IgD-negative memory B cell (primary cell): ENCODE data around the gene IRGQ. TPM values are rescaled to one million over a fixed set of nuclear protein-coding genes. Genes with fewer than 3 reads are reported as not detected.
"Not testable (repeated sequence)": the region's sequence is repeated elsewhere in the genome, so short reads cannot be mapped to it uniquely, and the experiment has no call there.

ENCODE experiments used
- H3K27ac Mint-ChIP-seq, 3 donors: one replicate each; pipeline ENCODE4 v1.8.0; 2020 to 2022; ENCODE audit warnings: mild to moderate bottlenecking in 3 of 3, mixed read lengths in 3 of 3, moderate library complexity in 1 of 3
- H3K27me3 Mint-ChIP-seq: one replicate; pipeline ENCODE4 v1.8.0; 2021; ENCODE audit warnings: mixed read lengths
- H3K36me3 Mint-ChIP-seq: one replicate; pipeline ENCODE4 v1.8.0; 2020; ENCODE audit warnings: mild to moderate bottlenecking, mixed read lengths
- H3K4me1 Mint-ChIP-seq, 3 donors: one replicate each; pipeline ENCODE4 v1.8.0; 2020 to 2022; ENCODE audit warnings: mixed read lengths in 3 of 3, mild to moderate bottlenecking in 1 of 3
- H3K4me3 Mint-ChIP-seq, 4 donors: one replicate each; pipeline ENCODE4 v1.8.0; 2020 to 2022; ENCODE audit warnings: mild to moderate bottlenecking in 4 of 4, mixed read lengths in 4 of 4, moderate library complexity in 3 of 4
- H3K9me3 Mint-ChIP-seq, 3 donors: one replicate each; pipeline ENCODE4 v1.8.0; 2020 to 2021; ENCODE audit warnings: mixed read lengths in 3 of 3, mild to moderate bottlenecking in 1 of 3
- polyA plus RNA-seq: library from polyadenylated mRNA; unstranded; fragments of 300-500 nt; fragmentation: Illumina TruSeq; gene quantifications from one replicate; pipeline ENCODE4 v1.2.3, GENCODE V29; 2021

IRGQ gene
- polyA plus RNA-seq, 1 donor from 2014 or later, result 1.0 TPM

DNA sequence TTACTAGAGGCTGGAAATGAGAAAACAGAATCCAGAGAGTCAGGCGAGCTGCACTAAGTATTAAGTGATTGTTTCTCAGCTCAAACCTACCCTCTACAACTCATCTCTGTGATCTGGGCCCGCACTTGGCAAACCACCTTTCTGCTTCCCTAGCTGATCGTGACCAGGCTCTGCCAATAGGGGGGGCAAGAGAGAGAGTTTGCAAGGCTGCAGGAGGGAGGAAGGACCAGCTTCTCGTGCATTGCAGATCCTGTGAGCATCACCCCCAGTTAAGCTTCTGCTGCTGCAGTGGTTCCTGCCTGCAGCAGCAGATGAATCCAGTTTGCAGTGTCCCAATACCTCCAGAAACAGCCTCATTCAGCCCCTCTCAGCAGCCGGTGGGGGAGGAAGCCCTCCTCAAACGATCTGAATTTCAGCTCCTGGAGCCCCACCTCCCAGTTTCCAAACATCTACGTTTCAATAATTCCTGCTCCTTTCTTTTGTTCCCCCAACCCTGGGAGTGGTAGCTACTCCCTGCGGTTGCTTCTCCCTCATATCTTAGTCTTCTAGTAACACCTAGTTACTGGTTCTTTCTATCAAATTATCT, 40.7 kb downstream of the IRGQ start:
- Mint-ChIP-seq H3K4me1 (peaks cover 6 to 13% (median 10%) of the 10 kb centered on the region in 3 donors), H3K4me3 (no peak overlapping the region), H3K9me3 (no peaks in the 10 kb centered on the region), H3K27ac (peak overlapping the region in 1 of 3 donors; percentile 59), H3K27me3 (no peaks in the 10 kb centered on the region), H3K36me3 (peaks cover 6% of the 10 kb centered on the region)

GRCh38 chr19:43554317-43554895, 41.5 kb downstream of the IRGQ start:
- H3K9me3 Mint-ChIP-seq, result no peaks in the 10 kb centered on the region
- peaks cover 6 to 13% (median 8%) of the 10 kb centered on the region in 3 donors for H3K4me1 Mint-ChIP-seq
- peaks cover 5% of the 10 kb centered on the region for H3K36me3 Mint-ChIP-seq
- H3K27me3 Mint-ChIP-seq, result no peaks in the 10 kb centered on the region
- no peak overlapping the region for H3K27ac Mint-ChIP-seq
- no peak overlapping the region for H3K4me3 Mint-ChIP-seq

DNA sequence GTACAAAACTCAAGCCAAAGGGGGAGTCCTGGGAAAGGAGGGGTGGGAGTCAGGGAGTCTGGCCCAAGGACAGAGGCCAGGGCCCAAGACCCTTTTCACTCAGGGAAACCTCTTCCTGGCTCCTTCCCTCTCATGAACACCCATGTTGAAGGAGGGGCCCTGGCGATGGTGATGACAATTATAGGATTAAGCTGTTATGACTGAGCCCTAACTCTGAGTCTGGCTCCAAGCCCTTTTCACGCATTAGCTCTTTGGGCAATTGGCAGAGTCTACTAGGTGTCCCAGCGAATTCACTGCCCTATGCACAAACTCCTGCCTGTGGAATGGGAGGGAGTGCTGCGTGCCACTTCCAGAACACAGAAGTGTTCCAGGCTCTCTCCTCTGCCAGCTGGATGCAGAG, 42.3 kb downstream of the IRGQ start:
- no peak overlapping the region for H3K27ac Mint-ChIP-seq
- H3K4me1 Mint-ChIP-seq, result peaks cover 6 to 13% (median 8%) of the 10 kb centered on the region in 3 donors
- H3K27me3 Mint-ChIP-seq, result no peaks in the 10 kb centered on the region
- H3K4me3 Mint-ChIP-seq, result no peak overlapping the region
- H3K36me3 Mint-ChIP-seq, result peaks cover 5% of the 10 kb centered on the region
- no peaks in the 10 kb centered on the region for H3K9me3 Mint-ChIP-seq

- Mint-ChIP-seq H3K27ac (peak overlapping the region in 1 of 3 donors; percentile 16), H3K36me3 (peaks cover 3% of the 10 kb centered on the region)
Observed at GRCh38 chr19:43552616-43553015, 43.3 kb downstream of the IRGQ start.

GRCh38 chr19:43552198-43552450, 43.8 kb downstream of the IRGQ start:
- H3K9me3 Mint-ChIP-seq, result no peaks in the 10 kb centered on the region
- no peaks in the 10 kb centered on the region for H3K27me3 Mint-ChIP-seq
- peaks cover 6 to 12% (median 8%) of the 10 kb centered on the region in 3 donors for H3K4me1 Mint-ChIP-seq
- H3K27ac Mint-ChIP-seq, result no peak overlapping the region
- H3K36me3 Mint-ChIP-seq, result no peaks in the 10 kb centered on the region
- H3K4me3 Mint-ChIP-seq, result no peak overlapping the region

More at GRCh38 chr19:43552616-43553015, 43.3 kb downstream of the IRGQ start:
- Mint-ChIP-seq H3K27me3 (no peaks in the 10 kb centered on the region), H3K9me3 (no peaks in the 10 kb centered on the region), H3K4me3 (no peak overlapping the region), H3K4me1 (peaks cover 6 to 12% (median 8%) of the 10 kb centered on the region in 3 donors)

DNA sequence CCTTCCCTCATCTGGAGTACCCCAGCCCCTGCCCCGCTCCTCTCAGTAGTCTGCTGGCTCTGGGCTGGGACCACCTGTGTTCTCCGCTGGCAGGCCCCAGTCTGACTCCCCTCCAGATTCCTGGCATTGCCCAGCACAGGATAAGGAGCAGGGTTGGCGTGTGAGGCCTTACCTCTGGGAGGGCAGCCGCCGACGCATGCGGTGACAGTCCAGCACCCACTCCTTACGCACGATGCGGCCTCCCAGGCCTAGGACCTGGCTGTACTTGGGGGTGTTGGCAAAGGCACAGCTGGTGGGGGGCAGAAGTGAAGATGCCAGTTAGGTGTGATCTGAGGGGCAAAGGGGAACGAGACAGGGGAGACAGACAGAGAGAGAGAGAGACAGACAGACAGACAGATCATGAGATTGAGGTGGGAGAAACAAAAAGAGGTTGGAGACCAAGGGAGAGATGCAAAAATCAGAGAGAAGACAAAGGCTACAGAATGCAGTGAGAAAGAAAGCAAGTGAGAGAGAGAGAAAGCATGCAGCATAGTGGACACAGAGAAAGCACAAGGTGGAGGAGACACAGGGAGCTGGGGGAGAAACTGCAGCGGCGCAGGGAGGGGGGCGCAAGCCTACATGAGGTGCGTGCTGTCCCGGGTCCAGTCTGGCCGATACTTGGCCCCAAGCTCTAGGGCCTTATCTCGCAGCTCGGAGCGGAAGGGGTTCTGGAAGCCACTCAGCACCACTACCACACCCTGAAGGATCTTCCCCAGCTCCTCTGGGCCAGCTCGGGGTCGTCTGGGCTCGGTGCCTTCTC, 44.3 kb downstream of the IRGQ start:
- Mint-ChIP-seq H3K36me3 (no peaks in the 10 kb centered on the region), H3K9me3 (no peaks in the 10 kb centered on the region), H3K4me3 (no peak overlapping the region), H3K4me1 (peaks cover 6 to 12% (median 8%) of the 10 kb centered on the region in 3 donors), H3K27ac (peak overlapping the region in 1 of 3 donors; percentile 79), H3K27me3 (no peaks in the 10 kb centered on the region)

- Mint-ChIP-seq H3K9me3 (no peaks in the 10 kb centered on the region), H3K27ac (no peak overlapping the region)
Observed at GRCh38 chr19:43548706-43549105, 47.2 kb downstream of the IRGQ start.

DNA sequence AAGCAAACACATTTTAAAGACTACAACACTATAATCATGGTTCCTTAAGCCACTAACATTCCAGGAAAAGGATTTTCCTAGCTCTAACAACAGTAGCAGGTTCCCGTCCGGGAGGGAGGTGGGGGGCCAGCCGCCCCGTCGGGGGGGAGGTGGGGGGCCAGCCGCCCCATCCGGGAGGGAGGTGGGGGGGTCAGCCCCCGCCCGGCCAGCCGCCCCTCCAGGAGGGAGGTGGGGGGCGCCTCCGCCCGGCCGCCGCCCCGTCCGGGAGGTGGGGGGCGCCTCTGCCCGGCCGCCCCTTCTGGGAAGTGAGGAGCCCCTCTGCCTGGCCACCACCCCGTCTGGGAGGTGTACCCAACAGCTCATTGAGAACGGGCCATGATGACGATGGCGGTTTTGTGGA, 48.0 kb downstream of the IRGQ start:
- H3K27ac Mint-ChIP-seq, H3K4me3 Mint-ChIP-seq, H3K36me3 Mint-ChIP-seq, H3K9me3 Mint-ChIP-seq, H3K4me1 Mint-ChIP-seq, H3K27me3 Mint-ChIP-seq: not testable (repeated sequence)

More at GRCh38 chr19:43548706-43549105, 47.2 kb downstream of the IRGQ start:
- Mint-ChIP-seq H3K27me3 (no peaks in the 10 kb centered on the region), H3K4me1 (peaks cover 0 to 1% (median 0%) of the 10 kb centered on the region in 3 donors), H3K36me3 (no peaks in the 10 kb centered on the region), H3K4me3 (no peak overlapping the region)

GRCh38 chr19:43546581-43546980, 49.4 kb downstream of the IRGQ start:
- H3K4me3 Mint-ChIP-seq, result no peak overlapping the region
- H3K27me3 Mint-ChIP-seq, result no peaks in the 10 kb centered on the region
- H3K4me1 Mint-ChIP-seq, result peaks cover 0 to 1% (median 0%) of the 10 kb centered on the region in 3 donors
- no peak overlapping the region for H3K27ac Mint-ChIP-seq
- H3K36me3 Mint-ChIP-seq, result peaks cover 3% of the 10 kb centered on the region
- no peaks in the 10 kb centered on the region for H3K9me3 Mint-ChIP-seq

DNA sequence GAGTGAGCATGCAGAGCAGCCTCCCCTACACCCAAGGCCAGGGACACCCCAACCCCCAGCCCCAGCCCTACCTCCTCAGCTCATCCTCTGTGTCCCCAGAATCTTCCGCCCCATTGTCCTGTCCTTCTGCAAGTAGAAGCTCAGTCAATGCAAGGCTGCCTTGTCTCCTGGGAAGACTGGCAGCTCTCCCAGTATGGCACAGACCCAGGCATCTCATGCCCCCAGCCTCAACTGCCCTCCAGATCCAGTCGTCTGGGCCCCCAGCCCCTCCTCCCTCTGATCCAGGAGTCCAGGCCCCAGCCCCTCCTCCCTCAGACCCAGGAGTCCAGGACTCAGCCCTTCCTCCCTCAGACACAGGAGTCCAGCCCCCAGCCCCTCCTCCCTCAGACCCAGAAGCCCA, 50.0 kb downstream of the IRGQ start:
- peaks cover 0 to 1% (median 0%) of the 10 kb centered on the region in 3 donors for H3K4me1 Mint-ChIP-seq
- no peaks in the 10 kb centered on the region for H3K9me3 Mint-ChIP-seq
- no peak overlapping the region for H3K4me3 Mint-ChIP-seq
- H3K27ac Mint-ChIP-seq, result no peak overlapping the region
- peaks cover 7% of the 10 kb centered on the region for H3K36me3 Mint-ChIP-seq
- no peaks in the 10 kb centered on the region for H3K27me3 Mint-ChIP-seq

DNA sequence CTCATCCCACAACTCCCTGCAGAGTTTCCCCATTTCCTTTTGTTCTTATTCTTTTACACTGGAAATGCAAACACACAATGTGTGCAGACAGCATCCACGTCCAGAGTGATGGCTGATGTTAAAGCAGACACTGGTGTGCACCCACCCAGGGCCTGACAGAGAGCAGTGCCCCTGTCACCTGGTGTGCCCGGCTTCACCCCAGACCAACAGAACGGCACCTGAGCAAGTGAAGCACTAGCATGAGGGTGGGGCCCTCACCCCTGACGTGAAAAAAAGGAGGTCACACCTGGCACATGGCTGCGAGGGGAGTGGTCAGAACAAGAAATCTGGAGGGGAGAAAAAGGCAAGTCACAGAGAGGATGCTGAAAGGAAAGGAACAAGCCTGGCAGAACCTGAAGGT, 50.7 kb downstream of the IRGQ start:
- Mint-ChIP-seq H3K4me1 (no peaks in the 10 kb centered on the region), H3K4me3 (no peak overlapping the region), H3K27me3 (no peaks in the 10 kb centered on the region), H3K9me3 (no peaks in the 10 kb centered on the region), H3K27ac (peak overlapping the region in 2 of 3 donors; percentile 38 to 53), H3K36me3 (peaks cover 9% of the 10 kb centered on the region)

- Mint-ChIP-seq H3K4me1 (no peaks in the 10 kb centered on the region), H3K4me3 (no peak overlapping the region), H3K27ac (no peak overlapping the region), H3K36me3 (peaks cover 12% of the 10 kb centered on the region), H3K9me3 (peaks cover 0 to 3% (median 2%) of the 10 kb centered on the region in 3 donors), H3K27me3 (no peaks in the 10 kb centered on the region)
Observed at GRCh38 chr19:43544077-43544476, 51.9 kb downstream of the IRGQ start.

GRCh38 chr19:43541920-43542650, 53.8 kb downstream of the IRGQ start:
- Mint-ChIP-seq H3K27ac (peak overlapping the region in 1 of 3 donors; percentile 17), H3K9me3 (peaks cover 0 to 10% (median 6%) of the 10 kb centered on the region in 3 donors), H3K4me3 (no peak overlapping the region), H3K27me3 (no peaks in the 10 kb centered on the region), H3K36me3 (peaks cover 19% of the 10 kb centered on the region), H3K4me1 (no peaks in the 10 kb centered on the region)

- Mint-ChIP-seq H3K36me3 (peaks cover 19% of the 10 kb centered on the region), H3K27ac (no peak overlapping the region), H3K27me3 (no peaks in the 10 kb centered on the region), H3K9me3 (peaks cover 0 to 10% (median 6%) of the 10 kb centered on the region in 3 donors), H3K4me3 (no peak overlapping the region), H3K4me1 (peaks cover 0 to 5% (median 3%) of the 10 kb centered on the region in 3 donors)
Observed at GRCh38 chr19:43540381-43540780, 55.6 kb downstream of the IRGQ start.

GRCh38 chr19:43538922-43539321, 57.0 kb downstream of the IRGQ start:
- Mint-ChIP-seq H3K9me3 (peaks cover 0 to 10% (median 6%) of the 10 kb centered on the region in 3 donors), H3K4me1 (peaks cover under 1 to 5% (median 3%) of the 10 kb centered on the region in 3 donors), H3K36me3 (peaks cover 19% of the 10 kb centered on the region), H3K27me3 (no peaks in the 10 kb centered on the region), H3K27ac (no peak overlapping the region), H3K4me3 (no peak overlapping the region)
